IMR-90 (cell line): ENCODE measurements around the gene ACVR1B. TPM values are rescaled to one million over a fixed set of nuclear protein-coding genes. Genes with fewer than 3 reads are reported as not detected.
A peak's percentile ranks its signal among the peaks of the same experiment; 100 is the strongest.

Source experiments
- ATAC-seq: fragments of 200-7000 bp; cut with Tn5 transposase; 2 replicates; pipeline ENCODE4 v1.9.1; 2020; ENCODE audit warnings: low read depth, mild to moderate bottlenecking, moderate library complexity
- BruUV-seq: library from RNA; stranded (reverse); fragments of 400-500 nt; replicated peaks from 2 replicates; lab custom pipeline; 2021; lab: Mats Ljungman, UMichigan
- CTCF ChIA-PET: fragments of 300-600 bp; formaldehyde crosslinking; extraction: SDS; loops from one replicate; lab custom pipeline; 2021; ENCODE audit warnings: antibody characterized with exemption; lab: Yijun Ruan, JAX
- POLR2A ChIA-PET: fragments of 300-600 bp; sonication (Branson Sonifier 250); formaldehyde crosslinking; loops from one replicate; lab custom pipeline; 2022; ENCODE audit warnings: antibody characterized with exemption; ENCODE audit not compliant: unreplicated experiment; lab: Charles Lee
- DNase-seq: peaks from one replicate; pipeline ENCODE4 v3.0.0; 2013
- H2AFZ ChIP-seq: replicated peaks from 2 replicates; pipeline ENCODE3; 2013; ENCODE audit warnings: low read length, mild to moderate bottlenecking; ENCODE audit not compliant: poor library complexity
- H2AK5ac ChIP-seq: 2 replicates; pipeline ENCODE4 v1.6.1; 2013; ENCODE audit warnings: low read depth, low read length, inconsistent platforms
- H2AK9ac ChIP-seq: replicated peaks from 2 replicates; pipeline ENCODE3; 2013; ENCODE audit warnings: mild to moderate bottlenecking, low read depth, low read length, moderate library complexity; ENCODE audit not compliant: poor library complexity
- H2BK120ac ChIP-seq: 2 replicates; pipeline ENCODE4 v1.6.1; 2013; ENCODE audit warnings: low read depth, low read length, inconsistent platforms
- H2BK15ac ChIP-seq: 3 replicates; pipeline ENCODE4 v1.6.1; 2013; ENCODE audit warnings: low read depth, low read length, inconsistent platforms
- H2BK20ac ChIP-seq: 2 replicates; pipeline ENCODE4 v1.6.1; 2013; ENCODE audit warnings: low read depth, mild to moderate bottlenecking, inconsistent platforms, low read length, moderate library complexity
- H2BK5ac ChIP-seq: 2 replicates; pipeline ENCODE4 v1.6.1; 2013; ENCODE audit warnings: mild to moderate bottlenecking, low read depth, low read length, inconsistent platforms; ENCODE audit not compliant: poor library complexity, severe bottlenecking
- H3K14ac ChIP-seq: replicated peaks from 2 replicates; pipeline ENCODE4 v1.6.1; 2013; ENCODE audit warnings: low read depth, low read length, inconsistent platforms
- H3K18ac ChIP-seq: 2 replicates; pipeline ENCODE4 v1.6.1; 2013; ENCODE audit warnings: low read depth, low read length, control low read depth
- H3K23ac ChIP-seq: 2 replicates; pipeline ENCODE4 v1.6.1; 2013; ENCODE audit warnings: low read depth, low read length, inconsistent platforms
- H3K27ac ChIP-seq: 2 replicates; pipeline ENCODE4 v1.5.1; 2013; ENCODE audit warnings: mild to moderate bottlenecking, control low read depth, low read length; ENCODE audit not compliant: insufficient read depth
- H3K27me3 ChIP-seq: 2 replicates; pipeline ENCODE4 v1.6.1; 2013; ENCODE audit warnings: low read length; ENCODE audit not compliant: control insufficient read depth, insufficient read depth
- H3K36me3 ChIP-seq: 2 replicates; pipeline ENCODE4 v1.6.1; 2013; ENCODE audit warnings: low read length, mixed read lengths; ENCODE audit not compliant: control insufficient read depth, insufficient read depth
- H3K4ac ChIP-seq: 2 replicates; pipeline ENCODE4 v1.6.1; 2013; ENCODE audit warnings: low read depth, low read length, inconsistent platforms
- H3K4me1 ChIP-seq: 2 replicates; pipeline ENCODE4 v1.6.1; 2013; ENCODE audit warnings: low read length, mixed read lengths; ENCODE audit not compliant: control insufficient read depth, insufficient read depth
- H3K4me2 ChIP-seq: 2 replicates; pipeline ENCODE4 v1.6.1; 2013; ENCODE audit warnings: low read depth, mild to moderate bottlenecking, control low read depth, low read length, moderate library complexity
- H3K4me3 ChIP-seq: 2 replicates; pipeline ENCODE4 v1.5.1; 2013; ENCODE audit warnings: low read depth, mild to moderate bottlenecking, control low read depth, low read length, moderate library complexity; ENCODE audit not compliant: insufficient read depth
- H3K56ac ChIP-seq: 2 replicates; pipeline ENCODE4 v1.6.1; 2013; ENCODE audit warnings: low read length, inconsistent platforms; ENCODE audit not compliant: insufficient read depth; ENCODE audit errors: extremely low read depth
- H3K79me1 ChIP-seq, 2 experiments: 2 replicates each; pipeline ENCODE4 v1.6.1; 2013; ENCODE audit warnings: low read length in 2 of 2, inconsistent platforms in 1 of 2, low read depth in 1 of 2
- H3K9ac ChIP-seq: 2 replicates; pipeline ENCODE4 v1.6.1; 2013; ENCODE audit warnings: low read depth, low read length, control low read depth
- H3K9me1 ChIP-seq: 2 replicates; pipeline ENCODE4 v1.6.1; 2013; ENCODE audit warnings: low read length, inconsistent platforms; ENCODE audit not compliant: insufficient read depth
- H3K9me3 ChIP-seq: 2 replicates; pipeline ENCODE4 v1.6.1; 2013; ENCODE audit warnings: low read length; ENCODE audit not compliant: control insufficient read depth, insufficient read depth
- H4K20me1 ChIP-seq: 2 replicates; pipeline ENCODE4 v1.6.1; 2013; ENCODE audit warnings: low read length, inconsistent platforms; ENCODE audit not compliant: insufficient read depth
- H4K5ac ChIP-seq: 2 replicates; pipeline ENCODE4 v1.6.1; 2013; ENCODE audit warnings: mild to moderate bottlenecking, low read depth, low read length, control low read depth
- H4K8ac ChIP-seq, 2 experiments: 2 replicates each; pipeline ENCODE4 v1.6.1; 2013; ENCODE audit warnings: low read depth in 2 of 2, low read length in 2 of 2, control low read depth in 1 of 2, inconsistent platforms in 1 of 2
- H4K91ac ChIP-seq: 2 replicates; pipeline ENCODE4 v1.6.1; 2013; ENCODE audit warnings: low read depth, low read length, inconsistent platforms; ENCODE audit not compliant: insufficient read depth
- BHLHE40 ChIP-seq: fragments of 150-350 bp; IDR thresholded peaks from 2 replicates; pipeline ENCODE4 v1.6.1; 2016; ENCODE audit warnings: mild to moderate bottlenecking, low read depth, low read length
- CHD1 ChIP-seq: IDR thresholded peaks from 2 replicates; pipeline ENCODE4 v1.6.1; 2012; ENCODE audit warnings: low read depth, low read length, improper control_type of control experiment
- POLR2A ChIP-seq: IDR thresholded peaks from 2 replicates; pipeline ENCODE4 v1.6.1; 2012; ENCODE audit warnings: mild to moderate bottlenecking, low read depth, low read length
- WGBS, 2 experiments: methylation state at CpG; one replicate each; pipeline versions ENCODE4 v1.1.5 to v1.1.7; 2013; ENCODE audit warnings: missing lambda C conversion rate in 2 of 2; ENCODE audit not compliant: insufficient read length in 1 of 2; ENCODE audit errors: extremely low coverage in 2 of 2; 5-methylcytosine and 5-hydroxymethylcytosine counted together
- dilution Hi-C: fragments of 300-500 bp; cut with HindIII; formaldehyde crosslinking; loops from one replicate; pipeline ENCODE4 v1.14.3; 2018; ENCODE audit warnings: low sequenced_read_pairs; ENCODE audit not compliant: unreplicated experiment
- in situ Hi-C: fragments of 300-500 bp; cut with MboI; formaldehyde crosslinking; loops from 3 replicates; pipeline ENCODE4 v1.14.3; 2019; ENCODE audit warnings: low sequenced_read_pairs, inconsistent platforms, mixed read lengths
- intact Hi-C: fragments of 100-400 bp; cut with micrococcal nuclease; formaldehyde crosslinking; loops from 2 replicates; pipeline ENCODE4 v1.10.0; 2022
- polyA plus RNA-seq, 3 experiments: library from polyadenylated mRNA; depleted of rRNA; stranded (reverse); fragments of >200 nt; gene quantifications; 2 replicates each; pipeline ENCODE4 v1.2.3, GENCODE V29; 2012; ENCODE audit warnings: low replicate concordance in 1 of 3
- total RNA-seq: library from RNA; depleted of rRNA; stranded (reverse); fragments of >200 nt; gene quantifications from 2 replicates; pipeline ENCODE4 v1.2.3, GENCODE V29; 2012

ACVR1B gene
- total and polyA plus RNA-seq, 2 of the 4 experiments (the other 2 are of a cell fraction), result 5.7 to 13.6 TPM

DNA sequence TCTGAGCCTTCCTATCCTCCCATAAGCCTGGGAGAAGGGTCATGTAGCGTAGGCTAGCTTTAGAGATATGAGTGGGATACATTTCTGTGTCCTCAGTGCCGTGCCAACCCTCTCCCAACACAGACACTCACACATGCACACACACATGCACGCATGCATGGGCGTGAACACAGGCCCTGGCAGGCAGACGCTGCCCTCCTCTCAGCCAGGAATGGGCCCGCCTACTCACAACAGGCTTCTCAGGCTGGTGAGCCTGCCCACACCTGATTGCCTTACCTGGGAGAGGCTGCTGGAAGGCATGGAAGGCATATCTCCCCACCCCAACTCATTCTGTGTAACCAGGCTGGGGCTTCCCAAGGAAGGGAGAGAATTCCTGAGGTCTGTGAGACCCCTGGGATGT is 12.8 kb upstream of the ACVR1B start:
- no peaks in the 10 kb centered on the region for H3K79me1 ChIP-seq
- WGBS, 2 experiments, result no CpG with 5 or more reads among the region's 6 CpGs
- dilution Hi-C loops, result no loop called here

More for the DNA sequence above, 12.8 kb upstream of the ACVR1B start:
- Histone ChIP-seq H3K9me3 (no peaks in the 10 kb centered on the region; the same call in 1 of the 2 replicates), H2BK15ac (no peak overlapping the region; the same call in 2 of the 3 replicates), H4K8ac (no peak overlapping the region), H2AK9ac (no peak overlapping the region), H4K20me1 (no peaks in the 10 kb centered on the region), H3K4me3 (no peak overlapping the region), H2AFZ (no peak overlapping the region), H3K9me1 (peaks cover 14% of the 10 kb centered on the region), H4K5ac (no peak overlapping the region), H2BK120ac (no peak overlapping the region), H3K4me1 (peaks cover 8% of the 10 kb centered on the region; the same call in 1 of the 2 replicates), H3K4ac (no peak overlapping the region), H3K14ac (0 out of 2 replicates have a peak overlapping the region, but pooled peaks have one; percentile 2), H4K91ac (no peak overlapping the region), H2AK5ac (no peak overlapping the region), H3K9ac (no peak overlapping the region), H2BK5ac (no peak overlapping the region), H3K56ac (no peak overlapping the region), H3K36me3 (no peaks in the 10 kb centered on the region), H3K18ac (no peak overlapping the region), H3K4me2 (no peak overlapping the region), H2BK20ac (no peak overlapping the region), H3K27me3 (0 out of 2 replicates have a peak, but pooled peaks cover 2% of the 10 kb centered on the region), H3K27ac (no peak overlapping the region), H3K23ac (no peak overlapping the region)
- TF ChIP-seq CHD1 (no peak), BHLHE40 (no peak), POLR2A (no peak)
- ChIA-PET POLR2A (no interaction called here), CTCF (no interaction called here)
- in situ Hi-C loops, result no loop called here
- BruUV-seq, result no TSS peak
- intact Hi-C loops, result no loop called here
- ATAC-seq (no peak), DNase-seq (no peak)
